Choroid plexus epithelial cell (primary cell): ENCODE measurements around the gene ZSCAN9.

Experiments used
- DNase-seq: peaks from one replicate; pipeline ENCODE4 v3.0.0-alpha.2; 2010; ENCODE audit warnings: low read depth
- H3K4me3 ChIP-seq: 2 replicates; pipeline ENCODE4 v1.5.1; 2011; ENCODE audit warnings: low read depth, mild to moderate bottlenecking, control low read depth, low read length, moderate library complexity
- TF ChIP-seq, protein P1 (sequence below): conservative IDR thresholded peaks from 2 replicates; pipeline ENCODE4 v1.5.1; 2011; ENCODE audit warnings: low read depth, mild to moderate bottlenecking, control low read depth, inconsistent platforms, low read length, moderate library complexity

Gene ZSCAN9

GRCh38 chr6:28220257-28221133, 4.6 kb upstream of the ZSCAN9 start:
- TF ChIP-seq, protein P1, sequence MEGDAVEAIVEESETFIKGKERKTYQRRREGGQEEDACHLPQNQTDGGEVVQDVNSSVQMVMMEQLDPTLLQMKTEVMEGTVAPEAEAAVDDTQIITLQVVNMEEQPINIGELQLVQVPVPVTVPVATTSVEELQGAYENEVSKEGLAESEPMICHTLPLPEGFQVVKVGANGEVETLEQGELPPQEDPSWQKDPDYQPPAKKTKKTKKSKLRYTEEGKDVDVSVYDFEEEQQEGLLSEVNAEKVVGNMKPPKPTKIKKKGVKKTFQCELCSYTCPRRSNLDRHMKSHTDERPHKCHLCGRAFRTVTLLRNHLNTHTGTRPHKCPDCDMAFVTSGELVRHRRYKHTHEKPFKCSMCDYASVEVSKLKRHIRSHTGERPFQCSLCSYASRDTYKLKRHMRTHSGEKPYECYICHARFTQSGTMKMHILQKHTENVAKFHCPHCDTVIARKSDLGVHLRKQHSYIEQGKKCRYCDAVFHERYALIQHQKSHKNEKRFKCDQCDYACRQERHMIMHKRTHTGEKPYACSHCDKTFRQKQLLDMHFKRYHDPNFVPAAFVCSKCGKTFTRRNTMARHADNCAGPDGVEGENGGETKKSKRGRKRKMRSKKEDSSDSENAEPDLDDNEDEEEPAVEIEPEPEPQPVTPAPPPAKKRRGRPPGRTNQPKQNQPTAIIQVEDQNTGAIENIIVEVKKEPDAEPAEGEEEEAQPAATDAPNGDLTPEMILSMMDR, result no peak
- no peak for DNase-seq
- no peak overlapping the region for H3K4me3 ChIP-seq

DNA sequence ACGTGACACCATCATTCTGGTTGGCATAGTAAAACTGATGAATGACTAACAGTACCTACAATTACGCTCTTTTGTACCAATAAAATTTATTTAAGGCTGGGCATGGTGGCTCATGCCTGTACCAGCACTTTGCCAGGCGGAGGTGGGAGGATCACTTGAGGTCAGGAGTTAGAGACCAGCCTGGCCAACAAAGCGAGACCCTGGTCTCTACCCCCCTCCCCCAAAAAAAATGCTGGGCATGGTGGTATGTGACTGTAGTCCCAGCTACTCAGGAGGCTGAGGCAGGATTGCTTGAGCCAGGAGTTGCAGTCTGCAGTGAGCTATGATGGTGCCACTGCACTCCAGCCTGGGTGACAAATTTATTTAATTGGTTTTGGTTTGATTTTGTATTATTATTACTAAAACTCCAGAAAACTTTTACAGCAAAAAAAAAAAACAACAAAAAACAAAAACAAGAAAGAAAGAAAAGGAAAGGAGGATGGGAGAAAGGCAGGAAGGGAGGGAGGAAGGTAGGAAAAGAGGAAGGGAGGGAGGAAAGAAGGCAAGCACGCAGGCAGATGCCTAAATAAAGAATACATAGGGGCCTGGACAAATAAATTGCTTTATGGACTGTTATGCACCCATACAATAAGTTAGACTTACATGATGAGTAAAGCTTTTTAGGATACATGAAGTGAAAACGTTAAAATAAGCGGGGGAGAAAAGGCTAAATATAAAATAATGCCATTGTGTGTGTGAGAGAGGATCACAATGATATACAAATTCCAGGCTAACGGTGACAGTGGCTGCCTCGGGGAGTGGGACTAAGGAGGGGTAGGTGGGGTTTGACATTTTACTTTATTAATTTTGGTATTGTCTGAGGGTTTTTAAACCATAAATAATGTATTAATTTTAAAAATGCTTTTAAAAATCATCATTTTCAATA, 682 bp upstream of the ZSCAN9 start:
- DNase-seq, result no peak
- TF ChIP-seq, protein P1, result no peak
- H3K4me3 ChIP-seq, result peak overlapping the region; percentile 74

DNA sequence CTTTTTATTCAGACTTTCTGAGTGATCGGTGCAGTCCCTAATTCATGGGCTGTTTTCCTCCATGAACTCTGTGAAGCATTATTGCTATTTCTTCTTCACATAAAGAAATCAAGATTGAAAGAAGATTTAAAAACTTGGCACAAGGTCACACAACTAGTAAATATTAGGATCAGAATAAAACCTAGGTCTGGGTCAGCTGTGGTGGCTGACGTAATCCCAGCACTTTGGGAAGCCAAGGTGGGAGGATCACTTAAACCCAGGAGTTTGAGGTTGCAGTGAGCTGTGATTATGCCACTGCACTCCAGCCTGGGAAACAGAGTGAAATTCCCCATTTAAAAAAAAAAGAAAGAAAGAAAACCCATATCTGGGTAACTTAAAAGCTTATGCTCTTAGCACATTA, 1.4 kb downstream of the ZSCAN9 start:
- no peak overlapping the region for H3K4me3 ChIP-seq
- DNase-seq, result no peak
- TF ChIP-seq, protein P1, result no peak

- no peak for DNase-seq
- no peak overlapping the region for H3K4me3 ChIP-seq
- TF ChIP-seq, protein P1, result no peak
Measured at GRCh38 chr6:28232785-28233184, 7.7 kb downstream of the ZSCAN9 start.

- H3K4me3 ChIP-seq, result no peak overlapping the region
- DNase-seq, result no peak
- TF ChIP-seq, protein P1, result no peak
Measured at GRCh38 chr6:28235912-28236452, 10.9 kb downstream of the ZSCAN9 start.

GRCh38 chr6:28239636-28240035, 14.6 kb downstream of the ZSCAN9 start:
- H3K4me3 ChIP-seq, result no peak overlapping the region
- TF ChIP-seq, protein P1, result no peak
- DNase-seq, result no peak
